Thyroid gland (tissue), 4 donors: ENCODE data around the gene PPIA.

Experiments used
- POLR2A ChIP-seq, 2 donors: fragments of 450-650 bp; IDR thresholded peaks; one replicate each; pipeline ENCODE4 v1.6.1; 2017; ENCODE audit warnings: antibody characterized with exemption in 2 of 2, mild to moderate bottlenecking in 2 of 2, moderate library complexity in 1 of 2
- TF ChIP-seq, protein P1 (sequence below), 6 experiments: fragments of 200-600 bp in 3 of 6; fragments of 450-650 bp in 3 of 6; sonication (generic) in 3 of 6; IDR thresholded peaks; one replicate each; pipeline ENCODE4 v1.5.1; 2016 to 2019; ENCODE audit warnings: antibody characterized with exemption in 6 of 6, mild to moderate bottlenecking in 2 of 6, inconsistent platforms in 1 of 6, moderate library complexity in 1 of 6

DNA sequence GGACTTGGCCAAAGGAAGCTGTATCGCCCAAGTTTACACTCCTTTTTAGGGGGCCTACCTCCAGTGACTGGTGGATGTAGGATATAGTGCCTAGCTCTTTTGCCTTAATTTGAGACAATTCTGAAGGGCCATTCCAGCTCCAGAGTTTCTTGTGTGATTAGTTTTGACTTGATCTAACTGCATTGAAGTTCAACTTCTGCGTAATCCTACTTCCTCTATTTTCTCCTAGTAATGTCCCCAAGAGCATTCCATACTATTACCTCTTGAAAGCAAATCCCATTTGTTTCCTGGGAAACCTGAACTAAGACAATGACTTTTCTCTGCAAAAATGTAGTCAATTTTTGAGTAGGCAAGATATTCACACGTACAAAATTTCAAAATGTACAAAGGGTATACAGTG is 56.1 kb downstream of the PPIA start:
- no peak for TF ChIP-seq POLR2A (IDR thresholded peaks at IDR 0.05)
- TF ChIP-seq, protein P1, sequence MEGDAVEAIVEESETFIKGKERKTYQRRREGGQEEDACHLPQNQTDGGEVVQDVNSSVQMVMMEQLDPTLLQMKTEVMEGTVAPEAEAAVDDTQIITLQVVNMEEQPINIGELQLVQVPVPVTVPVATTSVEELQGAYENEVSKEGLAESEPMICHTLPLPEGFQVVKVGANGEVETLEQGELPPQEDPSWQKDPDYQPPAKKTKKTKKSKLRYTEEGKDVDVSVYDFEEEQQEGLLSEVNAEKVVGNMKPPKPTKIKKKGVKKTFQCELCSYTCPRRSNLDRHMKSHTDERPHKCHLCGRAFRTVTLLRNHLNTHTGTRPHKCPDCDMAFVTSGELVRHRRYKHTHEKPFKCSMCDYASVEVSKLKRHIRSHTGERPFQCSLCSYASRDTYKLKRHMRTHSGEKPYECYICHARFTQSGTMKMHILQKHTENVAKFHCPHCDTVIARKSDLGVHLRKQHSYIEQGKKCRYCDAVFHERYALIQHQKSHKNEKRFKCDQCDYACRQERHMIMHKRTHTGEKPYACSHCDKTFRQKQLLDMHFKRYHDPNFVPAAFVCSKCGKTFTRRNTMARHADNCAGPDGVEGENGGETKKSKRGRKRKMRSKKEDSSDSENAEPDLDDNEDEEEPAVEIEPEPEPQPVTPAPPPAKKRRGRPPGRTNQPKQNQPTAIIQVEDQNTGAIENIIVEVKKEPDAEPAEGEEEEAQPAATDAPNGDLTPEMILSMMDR (IDR thresholded peaks at IDR 0.05), result no peak
